Left forelimb (tissue), 1 donor: Measurements from ENCODE around the gene LDLRAD3.
"Not testable (repeated sequence)": the region's sequence is repeated elsewhere in the genome, so short reads cannot be mapped to it uniquely, and the experiment has no call there.

Experiments used
- DNase-seq: peaks from one replicate; pipeline ENCODE4 v3.0.0-alpha.2; 2018; ENCODE audit warnings: low spot score

Gene LDLRAD3

GRCh38 chr11:36019722-36020121 is 75.9 kb downstream of the LDLRAD3 start:
- DNase-seq = no peak

- no peak for DNase-seq
Observed at GRCh38 chr11:36022882-36023281, 79.0 kb downstream of the LDLRAD3 start.

GRCh38 chr11:36023922-36024321 is 80.1 kb downstream of the LDLRAD3 start:
- no peak for DNase-seq

GRCh38 chr11:36024716-36025115 is 80.9 kb downstream of the LDLRAD3 start:
- DNase-seq = no peak

- no peak for DNase-seq
Observed at GRCh38 chr11:36026315-36026968, 82.6 kb downstream of the LDLRAD3 start.

- no peak for DNase-seq
Observed at GRCh38 chr11:36027731-36028130, 83.9 kb downstream of the LDLRAD3 start.

GRCh38 chr11:36029616-36030015 is 85.8 kb downstream of the LDLRAD3 start:
- no peak for DNase-seq

GRCh38 chr11:36030731-36031281 is 86.9 kb downstream of the LDLRAD3 start:
- DNase-seq = no peak

GRCh38 chr11:36033082-36033751 is 89.4 kb downstream of the LDLRAD3 start:
- DNase-seq = no peak

GRCh38 chr11:36033936-36034335 is 90.1 kb downstream of the LDLRAD3 start:
- no peak for DNase-seq

GRCh38 chr11:36034551-36035331 is 90.9 kb downstream of the LDLRAD3 start:
- DNase-seq = no peak

GRCh38 chr11:36035454-36035853 is 91.6 kb downstream of the LDLRAD3 start:
- no peak for DNase-seq

GRCh38 chr11:36035999-36036398 is 92.1 kb downstream of the LDLRAD3 start:
- no peak for DNase-seq

GRCh38 chr11:36037031-36037430 is 93.2 kb downstream of the LDLRAD3 start:
- no peak for DNase-seq

- no peak for DNase-seq
Observed at GRCh38 chr11:36038541-36038940, 94.7 kb downstream of the LDLRAD3 start.

- no peak for DNase-seq
Observed at GRCh38 chr11:36039471-36039870, 95.6 kb downstream of the LDLRAD3 start.

- DNase-seq = no peak
Observed at GRCh38 chr11:36041988-36042611, 98.2 kb downstream of the LDLRAD3 start.

GRCh38 chr11:36044636-36045035 is 100.8 kb downstream of the LDLRAD3 start:
- no peak for DNase-seq

- DNase-seq = not testable (repeated sequence)
Observed at GRCh38 chr11:36045945-36046344, 102.1 kb downstream of the LDLRAD3 start.

- no peak for DNase-seq
Observed at GRCh38 chr11:36046932-36047331, 103.1 kb downstream of the LDLRAD3 start.

- no peak for DNase-seq
Observed at GRCh38 chr11:36047344-36047743, 103.5 kb downstream of the LDLRAD3 start.
